Hematopoietic multipotent progenitor cell treated with erythropoietin and hydrocortisone succinate and interleukin-3 and kit ligand, for 6 days (in vitro differentiated cells): ENCODE data around the gene CNPY3.

ENCODE experiments used
- DNase-seq: peaks from one replicate; pipeline ENCODE4 v3.0.0-alpha.2; 2015

The CNPY3 gene

GRCh38 chr6:42961020-42961470, 31.8 kb downstream of the CNPY3 start:
- DNase-seq: no peak

DNA sequence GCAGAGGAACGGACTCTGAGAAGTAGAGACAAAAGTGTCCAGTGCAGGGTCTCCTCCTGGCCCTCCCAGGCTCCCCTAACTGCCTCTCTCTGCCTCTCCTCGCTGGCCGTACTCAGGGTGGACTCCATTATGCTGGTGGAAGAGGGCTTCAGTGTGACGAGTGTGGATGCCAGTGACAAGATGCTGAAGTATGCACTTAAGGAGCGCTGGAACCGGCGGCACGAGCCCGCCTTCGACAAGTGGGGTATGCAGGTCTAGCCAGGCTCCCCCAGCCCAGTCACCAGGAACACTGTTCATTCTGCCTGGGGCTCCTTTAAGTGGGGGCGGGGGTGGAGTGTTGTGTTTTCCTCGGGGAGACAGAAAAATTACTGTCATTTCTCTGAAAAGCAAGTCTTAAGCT, 32.8 kb downstream of the CNPY3 start:
- DNase-seq: no peak

GRCh38 chr6:42962502-42963178, 33.4 kb downstream of the CNPY3 start:
- no peak for DNase-seq

DNA sequence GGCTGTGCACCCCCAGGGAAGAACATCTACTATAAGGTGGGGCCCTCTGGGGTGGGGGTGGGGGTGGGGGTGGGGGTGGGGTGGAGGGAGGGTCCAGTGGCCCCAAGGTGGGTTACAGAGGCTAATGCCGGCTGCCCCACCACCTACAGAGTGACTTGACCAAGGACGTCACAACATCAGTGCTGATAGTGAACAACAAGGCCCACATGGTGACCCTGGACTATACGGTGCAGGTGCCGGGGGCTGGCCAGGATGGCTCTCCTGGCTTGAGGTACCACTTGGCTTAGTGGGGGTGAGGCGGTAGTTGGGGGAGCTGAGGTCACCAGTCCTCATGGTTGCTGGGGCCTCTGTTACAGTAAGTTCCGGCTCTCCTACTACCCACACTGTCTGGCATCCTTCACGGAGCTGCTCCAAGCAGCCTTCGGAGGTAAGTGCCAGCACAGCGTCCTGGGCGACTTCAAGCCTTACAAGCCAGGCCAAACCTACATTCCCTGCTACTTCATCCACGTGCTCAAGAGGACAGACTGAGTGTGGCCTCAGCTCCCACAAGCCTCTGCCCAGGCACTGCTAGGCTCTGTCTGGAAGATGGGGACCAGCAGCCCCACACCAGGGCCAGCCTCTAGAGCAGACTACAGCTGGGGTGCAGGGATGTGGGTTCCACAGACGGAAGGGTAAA, 34.0 kb downstream of the CNPY3 start:
- no peak for DNase-seq

GRCh38 chr6:42963855-42964605, 34.8 kb downstream of the CNPY3 start:
- peak; percentile 80 for DNase-seq

GRCh38 chr6:42966571-42966970, 37.3 kb downstream of the CNPY3 start:
- DNase-seq: no peak

DNA sequence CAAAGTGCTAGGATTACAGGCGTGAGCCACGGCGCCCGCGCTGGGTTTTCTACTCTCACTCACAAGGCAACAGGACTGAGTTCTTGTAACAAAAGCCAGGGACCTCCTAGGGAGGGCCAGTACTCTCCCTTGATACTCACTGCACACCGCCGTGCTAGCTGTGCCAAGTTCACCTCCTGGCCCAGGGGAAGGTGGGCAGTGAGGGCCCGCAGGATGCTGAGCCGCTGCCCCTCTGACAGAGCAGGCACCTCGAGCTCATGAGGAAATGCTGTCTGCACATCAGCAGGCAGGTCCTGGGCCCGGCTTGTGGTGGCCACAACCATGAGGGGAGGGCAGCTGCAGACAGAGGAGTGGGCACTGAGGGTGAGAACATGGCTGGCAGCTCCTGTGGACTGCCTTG, 37.9 kb downstream of the CNPY3 start:
- no peak for DNase-seq

DNA sequence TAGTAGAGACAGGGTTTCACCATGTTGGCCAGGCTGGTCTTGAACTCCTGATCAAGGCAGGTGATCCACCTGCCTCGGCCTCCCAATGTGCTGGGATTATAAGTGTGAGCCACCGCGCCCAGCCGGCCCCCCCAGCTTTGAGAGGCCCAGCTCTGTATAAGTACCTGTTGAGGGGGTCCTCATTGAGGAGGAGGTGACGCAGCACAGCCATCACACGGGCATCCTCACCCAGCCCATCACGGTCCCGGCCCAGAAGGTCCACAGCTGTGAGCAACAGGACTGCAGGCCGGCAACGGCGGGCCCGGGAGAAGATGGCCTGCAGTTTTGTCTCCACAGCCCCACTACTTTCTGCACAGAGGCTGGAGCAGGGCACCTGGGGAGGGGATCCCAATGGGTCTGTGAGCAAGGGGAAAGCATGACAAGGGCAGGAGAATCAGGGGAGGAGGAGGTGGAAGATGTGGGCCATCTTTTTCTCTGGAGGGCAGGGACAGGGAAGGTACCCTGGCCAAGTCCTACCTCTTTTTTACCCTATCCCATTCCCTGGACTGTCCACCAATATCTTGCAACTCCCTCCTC, 38.9 kb downstream of the CNPY3 start:
- DNase-seq: no peak

DNA sequence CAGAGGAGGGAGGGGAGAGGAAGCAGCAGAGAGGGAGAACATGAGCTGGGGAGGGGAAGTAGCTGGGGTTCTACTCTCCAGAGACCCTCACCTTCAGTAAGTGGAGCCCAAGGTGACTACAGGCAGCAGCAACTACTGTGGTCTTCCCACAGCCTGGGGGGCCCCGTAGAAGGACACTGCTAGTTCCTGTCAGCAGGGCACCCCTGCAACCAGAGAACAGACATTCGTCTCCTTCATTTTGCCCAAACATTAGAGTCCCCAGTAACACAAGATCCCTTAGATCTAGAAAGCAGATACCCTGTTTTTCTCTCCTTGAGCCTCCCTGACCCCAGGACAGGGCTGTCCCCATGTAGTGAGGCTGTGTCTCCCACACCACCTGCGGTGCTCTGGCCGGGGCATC, 39.5 kb downstream of the CNPY3 start:
- no peak for DNase-seq

GRCh38 chr6:42969431-42969830, 40.2 kb downstream of the CNPY3 start:
- no peak for DNase-seq

- DNase-seq: no peak
These were observed 40.7 kb downstream of the CNPY3 start for GRCh38 chr6:42969934-42970333.

GRCh38 chr6:42970871-42971612, 41.8 kb downstream of the CNPY3 start:
- DNase-seq: peak; percentile 61

- DNase-seq: no peak
These were observed 42.6 kb downstream of the CNPY3 start for GRCh38 chr6:42971746-42972327.

DNA sequence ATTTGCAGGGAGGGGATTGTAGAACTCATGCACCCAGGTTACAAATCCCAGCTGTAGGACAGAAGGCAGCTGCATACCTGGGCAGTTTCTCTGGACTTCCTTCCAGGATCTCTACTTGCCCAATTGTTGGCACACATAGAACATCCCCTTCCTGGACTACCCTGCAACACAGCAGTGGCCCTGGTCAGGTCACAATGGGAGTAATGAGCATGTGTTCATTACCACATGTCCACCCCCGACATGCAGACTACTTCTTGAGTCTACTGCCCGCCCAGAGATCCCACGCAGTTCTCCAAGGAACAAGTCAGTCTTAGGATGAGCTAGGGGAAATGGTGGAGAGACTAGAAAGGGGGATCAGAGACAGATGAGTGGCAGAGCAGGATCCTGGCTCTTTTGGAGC, 44.6 kb downstream of the CNPY3 start:
- no peak for DNase-seq

- no peak for DNase-seq
These were observed 45.7 kb downstream of the CNPY3 start for GRCh38 chr6:42974919-42975505.

GRCh38 chr6:42978487-42978838, 49.2 kb downstream of the CNPY3 start:
- DNase-seq: peak; percentile 45

- DNase-seq: peak; percentile 98
These were observed 49.7 kb downstream of the CNPY3 start, which contains the start of gene PEX6 for GRCh38 chr6:42978839-42979522. Gene PEX6 (minus strand): TSS chr6:42979181. CDS start chr6:42979150, 31 bp downstream.

- DNase-seq: peak; percentile 55
These were observed 50.4 kb downstream of the CNPY3 start for GRCh38 chr6:42979523-42980177.

- DNase-seq: no peak
These were observed 52.6 kb downstream of the CNPY3 start for GRCh38 chr6:42981836-42982235.

GRCh38 chr6:42984001-42984923, 55.0 kb downstream of the CNPY3 start, which contains the start of gene PPP2R5D:
Gene PPP2R5D (plus strand): TSS chr6:42984570. CDS start chr6:42984678, 108 bp downstream.
- peak; percentile 100 for DNase-seq
